ENCODE results near the gene SLC39A1.

DNA sequence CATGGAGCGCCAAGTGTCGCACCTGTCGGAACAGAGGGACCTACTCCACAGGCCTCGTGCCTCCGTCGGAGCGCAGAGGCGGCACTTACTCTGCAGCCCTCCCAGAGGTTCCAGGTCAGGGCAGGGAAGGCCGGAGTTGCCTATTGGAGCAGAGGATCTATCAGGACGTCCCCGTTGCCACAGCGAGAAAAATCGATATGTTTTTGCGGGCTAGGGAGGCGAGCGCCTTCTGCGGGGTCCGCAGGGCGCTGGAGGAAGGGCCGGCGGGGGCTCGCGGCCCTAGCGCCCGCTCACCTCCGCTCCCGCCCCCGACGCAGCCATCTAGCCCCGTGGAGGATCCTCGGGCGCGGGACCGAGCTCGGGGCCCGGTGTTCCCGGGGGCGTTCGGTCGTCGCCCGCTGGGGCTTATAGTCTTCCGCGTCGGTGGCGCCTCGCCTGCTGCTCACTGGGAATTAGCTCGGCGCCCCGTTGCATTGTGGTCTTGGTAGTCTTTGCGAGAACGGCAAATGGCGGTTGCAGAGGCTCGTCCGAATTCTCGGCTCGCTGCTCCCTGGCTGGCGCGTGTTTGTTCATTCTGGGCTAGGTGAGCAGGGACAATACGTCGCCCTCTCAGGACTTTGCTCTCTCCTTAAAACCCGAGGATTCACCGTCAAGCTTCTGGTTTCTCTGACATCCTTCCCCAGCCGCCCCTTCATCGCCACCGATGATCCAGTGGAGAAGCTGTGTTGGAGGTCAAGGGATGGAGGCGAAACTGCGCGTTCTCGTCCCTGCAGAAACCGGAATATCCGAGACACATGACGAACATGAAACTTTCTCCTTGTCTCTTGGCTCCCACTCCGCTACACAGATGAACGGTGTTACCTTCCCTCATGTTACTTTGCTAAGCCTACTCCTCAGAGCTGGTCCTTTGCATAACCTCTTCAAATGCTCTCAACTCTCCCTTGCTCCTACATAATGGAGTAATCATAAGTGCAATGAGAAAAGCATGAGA, 14.2 kb upstream of the SLC39A1 start, which contains the start of gene JTB:
- TF ChIP-seq, protein P1, sequence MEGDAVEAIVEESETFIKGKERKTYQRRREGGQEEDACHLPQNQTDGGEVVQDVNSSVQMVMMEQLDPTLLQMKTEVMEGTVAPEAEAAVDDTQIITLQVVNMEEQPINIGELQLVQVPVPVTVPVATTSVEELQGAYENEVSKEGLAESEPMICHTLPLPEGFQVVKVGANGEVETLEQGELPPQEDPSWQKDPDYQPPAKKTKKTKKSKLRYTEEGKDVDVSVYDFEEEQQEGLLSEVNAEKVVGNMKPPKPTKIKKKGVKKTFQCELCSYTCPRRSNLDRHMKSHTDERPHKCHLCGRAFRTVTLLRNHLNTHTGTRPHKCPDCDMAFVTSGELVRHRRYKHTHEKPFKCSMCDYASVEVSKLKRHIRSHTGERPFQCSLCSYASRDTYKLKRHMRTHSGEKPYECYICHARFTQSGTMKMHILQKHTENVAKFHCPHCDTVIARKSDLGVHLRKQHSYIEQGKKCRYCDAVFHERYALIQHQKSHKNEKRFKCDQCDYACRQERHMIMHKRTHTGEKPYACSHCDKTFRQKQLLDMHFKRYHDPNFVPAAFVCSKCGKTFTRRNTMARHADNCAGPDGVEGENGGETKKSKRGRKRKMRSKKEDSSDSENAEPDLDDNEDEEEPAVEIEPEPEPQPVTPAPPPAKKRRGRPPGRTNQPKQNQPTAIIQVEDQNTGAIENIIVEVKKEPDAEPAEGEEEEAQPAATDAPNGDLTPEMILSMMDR (IDR thresholded peaks at IDR 0.05) = no peak
- TF ChIP-seq EP300 (IDR thresholded peaks at IDR 0.05; ENCODE audit: borderline replicate concordance in 1 of 2, low read depth in 1 of 2, low read length in 1 of 2) (no peak), TCF12 (IDR thresholded peaks at IDR 0.05) (no peak), CHD2 (IDR thresholded peaks at IDR 0.05; ENCODE audit: low read length, partially characterized antibody) (peak; percentile 38)
- TF ChIP-seq, protein P2, sequence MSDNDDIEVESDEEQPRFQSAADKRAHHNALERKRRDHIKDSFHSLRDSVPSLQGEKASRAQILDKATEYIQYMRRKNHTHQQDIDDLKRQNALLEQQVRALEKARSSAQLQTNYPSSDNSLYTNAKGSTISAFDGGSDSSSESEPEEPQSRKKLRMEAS (IDR thresholded peaks at IDR 0.05; ENCODE audit: low read depth) = no peak; the same call in 1 of the 2 replicates

All from SK-N-SH (cell line).